Astrocyte (in vitro differentiated cells and primary cell): Measurements from ENCODE around the gene SPRR1A. TPM values are rescaled to one million over a fixed set of nuclear protein-coding genes. Genes with fewer than 3 reads are reported as not detected.

Experiments
- DNase-seq: peaks from one replicate; pipeline ENCODE4 v3.0.0-alpha.2; 2010; ENCODE audit warnings: low read depth
- FAIRE-seq: peaks from 2 replicates; lab custom pipeline; 2011; peaks lifted over from hg19 to GRCh38; lab: Jason Lieb, UNC
- H2AFZ ChIP-seq: 2 replicates; pipeline ENCODE4 v1.6.0; 2012; ENCODE audit warnings: low read depth, low read length, inconsistent platforms
- H3K27ac ChIP-seq: 2 replicates; pipeline ENCODE4 v1.5.1; 2011; ENCODE audit warnings: low read depth, low read length, inconsistent platforms
- H3K27me3 ChIP-seq: 2 replicates; pipeline ENCODE4 v1.6.0; 2011; ENCODE audit warnings: low read length, inconsistent platforms; ENCODE audit not compliant: insufficient read depth
- H3K36me3 ChIP-seq: 2 replicates; pipeline ENCODE4 v1.5.1; 2011; ENCODE audit warnings: low read length, inconsistent platforms; ENCODE audit not compliant: insufficient read depth
- H3K4me1 ChIP-seq: 2 replicates; pipeline ENCODE4 v1.5.1; 2011; ENCODE audit warnings: low read length, inconsistent platforms; ENCODE audit not compliant: insufficient read depth
- H3K4me2 ChIP-seq: 2 replicates; pipeline ENCODE4 v1.6.0; 2012; ENCODE audit warnings: low read length, inconsistent platforms
- H3K4me3 ChIP-seq: 2 replicates; pipeline ENCODE4 v1.5.1; 2011; ENCODE audit warnings: low read depth, mild to moderate bottlenecking, low read length, inconsistent platforms; ENCODE audit not compliant: insufficient read depth
- H3K79me2 ChIP-seq: 2 replicates; pipeline ENCODE4 v1.6.0; 2012; ENCODE audit warnings: mild to moderate bottlenecking, low read length, inconsistent platforms; ENCODE audit not compliant: insufficient read depth
- H3K9ac ChIP-seq: 2 replicates; pipeline ENCODE4 v1.6.0; 2012; ENCODE audit warnings: mild to moderate bottlenecking, low read length, inconsistent platforms
- H3K9me3 ChIP-seq: 2 replicates; pipeline ENCODE4 v1.5.1; 2012; ENCODE audit warnings: low read depth, mild to moderate bottlenecking, low read length, inconsistent platforms; ENCODE audit not compliant: insufficient read depth
- H4K20me1 ChIP-seq: 2 replicates; pipeline ENCODE4 v1.6.0; 2012; ENCODE audit warnings: low read length, inconsistent platforms; ENCODE audit not compliant: insufficient read depth
- H3K27ac Mint-ChIP-seq: one replicate; pipeline ENCODE4 v1.8.0; 2021; ENCODE audit warnings: mild to moderate bottlenecking, mixed read lengths; ENCODE audit not compliant: unreplicated experiment
- H3K27me3 Mint-ChIP-seq: one replicate; pipeline ENCODE4 v1.8.0; 2021; ENCODE audit warnings: low read depth, mixed read lengths; ENCODE audit not compliant: unreplicated experiment
- H3K36me3 Mint-ChIP-seq: one replicate; pipeline ENCODE4 v1.8.0; 2021; ENCODE audit warnings: low read depth, mixed read lengths; ENCODE audit not compliant: unreplicated experiment
- H3K4me1 Mint-ChIP-seq: one replicate; pipeline ENCODE4 v1.8.0; 2021; ENCODE audit warnings: low read depth, mixed read lengths; ENCODE audit not compliant: unreplicated experiment
- H3K4me3 Mint-ChIP-seq: one replicate; pipeline ENCODE4 v1.8.0; 2021; ENCODE audit warnings: mild to moderate bottlenecking, moderate library complexity, mixed read lengths; ENCODE audit not compliant: unreplicated experiment
- H3K9me3 Mint-ChIP-seq: one replicate; pipeline ENCODE4 v1.8.0; 2021; ENCODE audit warnings: mild to moderate bottlenecking, mixed read lengths; ENCODE audit not compliant: unreplicated experiment
- EZH2 ChIP-seq: IDR thresholded peaks from 2 replicates; pipeline ENCODE4 v1.6.1; 2012; ENCODE audit warnings: mild to moderate bottlenecking, low read length, inconsistent platforms; ENCODE audit not compliant: insufficient read depth
- total RNA-seq: library from RNA; stranded (reverse); gene quantifications from 2 replicates; pipeline ENCODE4 v1.2.1, GENCODE V29; 2021
- TF ChIP-seq, protein P1 (sequence below): IDR thresholded peaks from 2 replicates; pipeline ENCODE4 v1.5.1; 2011; ENCODE audit warnings: low read depth, mild to moderate bottlenecking, inconsistent platforms, low read length, moderate library complexity; ENCODE audit not compliant: insufficient read depth

Gene SPRR1A
- total RNA-seq, 1 donor from 2014 or later, result not detected

DNA sequence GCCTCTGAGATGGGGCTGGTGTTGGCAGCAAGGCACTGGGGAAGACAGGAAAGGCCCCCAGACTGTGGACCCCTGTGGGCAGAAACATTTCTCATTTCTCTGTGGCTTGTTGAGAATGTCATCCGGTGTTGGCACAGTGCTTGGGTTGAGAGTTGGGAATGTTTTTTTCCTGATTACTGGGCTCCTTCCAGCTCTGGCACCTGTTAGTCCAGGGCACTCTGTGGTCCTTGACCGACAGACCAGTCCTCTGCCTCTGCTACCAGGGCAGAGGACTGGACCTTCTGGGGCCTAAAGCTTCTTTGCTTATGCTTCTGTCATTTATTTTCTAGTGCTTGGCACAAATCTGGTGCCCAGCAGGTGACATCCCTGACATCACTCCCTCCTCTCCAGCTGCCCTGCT is 41.7 kb upstream of the SPRR1A start:
- FAIRE-seq, result no peak
- no peaks in the 10 kb centered on the region for H3K4me1 ChIP-seq

DNA sequence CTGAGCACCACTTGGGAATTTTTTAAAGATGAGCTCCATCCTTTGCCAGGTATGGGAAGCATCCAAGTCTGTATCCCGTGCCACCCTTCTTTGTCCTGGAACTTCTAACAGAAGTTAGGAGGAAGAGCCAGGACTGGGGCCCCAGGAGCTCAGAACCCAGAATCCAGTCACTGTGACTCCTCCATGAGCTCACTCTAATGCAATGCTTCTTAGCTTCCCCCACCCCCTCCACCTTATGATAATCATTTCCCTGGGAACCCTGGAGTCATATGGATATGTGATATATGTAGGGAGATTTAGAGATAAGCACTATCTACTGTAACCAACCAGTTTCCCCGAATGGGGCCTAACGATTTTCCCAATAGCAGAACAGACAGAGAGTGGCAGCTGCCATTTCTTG is 37.6 kb upstream of the SPRR1A start:
- FAIRE-seq, result no peak

More for the DNA sequence above, 41.7 kb upstream of the SPRR1A start:
- Histone ChIP-seq H3K9ac (no peak overlapping the region), H3K79me2 (no peaks in the 10 kb centered on the region), H3K36me3 (no peaks in the 10 kb centered on the region), H3K9me3 (no peaks in the 10 kb centered on the region), H3K4me3 (no peak overlapping the region), H4K20me1 (no peaks in the 10 kb centered on the region), H2AFZ (no peak overlapping the region), H3K27ac (no peak overlapping the region), H3K4me2 (no peak overlapping the region), H3K27me3 (no peaks in the 10 kb centered on the region)
- no peak for DNase-seq
- Mint-ChIP-seq H3K4me1 (peaks cover 2% of the 10 kb centered on the region), H3K36me3 (no peaks in the 10 kb centered on the region), H3K27me3 (peaks cover 12% of the 10 kb centered on the region), H3K9me3 (peaks cover 2% of the 10 kb centered on the region), H3K4me3 (no peak overlapping the region), H3K27ac (no peak overlapping the region)
- no peak for TF ChIP-seq EZH2
- TF ChIP-seq, protein P1, sequence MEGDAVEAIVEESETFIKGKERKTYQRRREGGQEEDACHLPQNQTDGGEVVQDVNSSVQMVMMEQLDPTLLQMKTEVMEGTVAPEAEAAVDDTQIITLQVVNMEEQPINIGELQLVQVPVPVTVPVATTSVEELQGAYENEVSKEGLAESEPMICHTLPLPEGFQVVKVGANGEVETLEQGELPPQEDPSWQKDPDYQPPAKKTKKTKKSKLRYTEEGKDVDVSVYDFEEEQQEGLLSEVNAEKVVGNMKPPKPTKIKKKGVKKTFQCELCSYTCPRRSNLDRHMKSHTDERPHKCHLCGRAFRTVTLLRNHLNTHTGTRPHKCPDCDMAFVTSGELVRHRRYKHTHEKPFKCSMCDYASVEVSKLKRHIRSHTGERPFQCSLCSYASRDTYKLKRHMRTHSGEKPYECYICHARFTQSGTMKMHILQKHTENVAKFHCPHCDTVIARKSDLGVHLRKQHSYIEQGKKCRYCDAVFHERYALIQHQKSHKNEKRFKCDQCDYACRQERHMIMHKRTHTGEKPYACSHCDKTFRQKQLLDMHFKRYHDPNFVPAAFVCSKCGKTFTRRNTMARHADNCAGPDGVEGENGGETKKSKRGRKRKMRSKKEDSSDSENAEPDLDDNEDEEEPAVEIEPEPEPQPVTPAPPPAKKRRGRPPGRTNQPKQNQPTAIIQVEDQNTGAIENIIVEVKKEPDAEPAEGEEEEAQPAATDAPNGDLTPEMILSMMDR, result no peak

More for the DNA sequence above, 37.6 kb upstream of the SPRR1A start:
- Mint-ChIP-seq H3K27me3 (peaks cover 19% of the 10 kb centered on the region), H3K9me3 (peaks cover 1% of the 10 kb centered on the region), H3K36me3 (no peaks in the 10 kb centered on the region), H3K27ac (no peak overlapping the region), H3K4me1 (peaks cover 6% of the 10 kb centered on the region), H3K4me3 (no peak overlapping the region)
- Histone ChIP-seq H2AFZ (no peak overlapping the region), H3K9ac (no peak overlapping the region), H3K27me3 (no peaks in the 10 kb centered on the region), H3K79me2 (no peaks in the 10 kb centered on the region), H3K36me3 (no peaks in the 10 kb centered on the region), H3K9me3 (no peaks in the 10 kb centered on the region), H3K4me3 (no peak overlapping the region), H3K4me2 (no peak overlapping the region), H3K4me1 (no peaks in the 10 kb centered on the region), H3K27ac (no peak overlapping the region), H4K20me1 (no peaks in the 10 kb centered on the region)
- DNase-seq, result no peak
- TF ChIP-seq, protein P1, result no peak
- TF ChIP-seq EZH2, result no peak
